ACC112 (cell line): Measurements from ENCODE around the gene LCN15.

Source experiments
- H2AFZ ChIP-seq: fragments of 200-600 bp; sonication (generic); one replicate; pipeline ENCODE4 v1.6.0; 2017; ENCODE audit warnings: antibody characterized with exemption, low read length; ENCODE audit not compliant: unreplicated experiment
- H3K27ac ChIP-seq: fragments of 200-600 bp; sonication (generic); 2 replicates; pipeline ENCODE4 v1.5.1; 2014; ENCODE audit warnings: low read depth, mild to moderate bottlenecking, antibody characterized with exemption, low read length, moderate library complexity
- H3K27me3 ChIP-seq: fragments of 200-600 bp; sonication (generic); 2 replicates; pipeline ENCODE4 v1.6.1; 2014; ENCODE audit warnings: mild to moderate bottlenecking, antibody characterized with exemption, low read length, moderate library complexity, mixed read lengths; ENCODE audit not compliant: insufficient read depth
- H3K36me3 ChIP-seq: fragments of 200-600 bp; sonication (generic); 2 replicates; pipeline ENCODE4 v1.6.1; 2016; ENCODE audit warnings: mild to moderate bottlenecking, antibody characterized with exemption, low read length, moderate library complexity, mixed read lengths; ENCODE audit not compliant: insufficient read depth
- H3K4me1 ChIP-seq: fragments of 200-600 bp; sonication (generic); one replicate; pipeline ENCODE4 v1.6.1; 2016; ENCODE audit warnings: low read length, mixed read lengths; ENCODE audit not compliant: insufficient read depth, unreplicated experiment, control insufficient read depth
- H3K4me3 ChIP-seq: fragments of 200-600 bp; sonication (generic); 2 replicates; pipeline ENCODE4 v1.5.1; 2014; ENCODE audit warnings: mild to moderate bottlenecking, low read depth, low read length
- H3K79me2 ChIP-seq: fragments of 200-600 bp; sonication (generic); one replicate; pipeline ENCODE4 v1.6.0; 2016; ENCODE audit warnings: low read length; ENCODE audit not compliant: control insufficient read depth, unreplicated experiment, insufficient read depth

Gene LCN15

GRCh38 chr9:136744773-136745172 lies 19.5 kb downstream of the LCN15 start:
- no peak overlapping the region for H2AFZ ChIP-seq
- no peak overlapping the region for H3K27ac ChIP-seq
- H3K36me3 ChIP-seq: no peaks in the 10 kb centered on the region
- H3K27me3 ChIP-seq: peaks cover 26% of the 10 kb centered on the region
- no peak overlapping the region for H3K4me3 ChIP-seq
- H3K4me1 ChIP-seq: peaks cover 9% of the 10 kb centered on the region
- no peaks in the 10 kb centered on the region for H3K79me2 ChIP-seq

- Histone ChIP-seq H2AFZ (no peak overlapping the region), H3K27me3 (peaks cover 30% of the 10 kb centered on the region), H3K36me3 (no peaks in the 10 kb centered on the region), H3K4me1 (peaks cover 9% of the 10 kb centered on the region), H3K79me2 (no peaks in the 10 kb centered on the region), H3K4me3 (no peak overlapping the region), H3K27ac (no peak overlapping the region)
Observed at GRCh38 chr9:136743639-136744211, 20.6 kb downstream of the LCN15 start.

DNA sequence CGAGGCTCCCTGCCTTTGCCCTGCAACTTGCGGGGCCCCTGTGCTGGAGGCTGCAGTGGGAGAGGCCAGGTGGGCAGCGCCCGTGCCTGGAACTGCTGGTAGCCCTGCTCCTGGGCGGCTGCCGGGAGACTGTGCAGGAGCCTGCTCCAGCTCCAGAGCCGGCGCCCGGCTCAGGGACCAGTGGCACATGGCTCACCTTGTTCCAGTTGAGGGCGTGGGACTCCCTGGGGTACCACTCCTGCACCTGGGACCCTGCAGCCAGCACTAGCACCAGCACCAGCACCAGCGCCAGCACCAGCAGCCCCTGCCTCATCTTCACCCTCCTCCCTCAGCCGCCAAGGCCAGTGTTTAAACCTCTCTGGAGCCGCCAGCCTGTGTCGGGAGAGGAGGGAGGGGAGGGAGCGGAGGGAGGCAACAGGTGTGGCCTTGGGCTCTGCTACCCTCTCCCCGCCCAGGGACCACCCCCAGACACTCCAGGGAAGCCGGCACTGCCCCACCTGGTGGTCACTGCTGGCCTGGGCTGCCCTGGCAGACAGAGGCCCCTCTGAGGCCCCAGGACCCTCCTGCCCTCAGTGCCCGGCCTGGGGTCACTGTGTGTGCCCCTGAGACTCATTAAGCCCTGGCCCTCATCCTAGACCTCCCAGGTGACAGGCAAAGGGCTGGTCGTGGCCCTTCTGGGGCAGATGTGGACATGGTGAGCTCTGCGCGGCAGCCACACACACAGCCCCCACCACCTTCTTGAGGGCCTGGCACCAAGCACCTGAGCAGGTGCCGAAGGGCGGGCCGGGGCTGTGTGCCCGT lies 21.5 kb downstream of the LCN15 start, which contains the start of gene LCN10:
Gene LCN10, minus strand, starts transcription at position 350 of the 801 bp plus-strand sequence. Its CDS starts 37 bp downstream, at position 313.
- peaks cover 30% of the 10 kb centered on the region for H3K27me3 ChIP-seq
- H3K4me3 ChIP-seq: no peak within 1 kb of the TSS
- no peak within 1 kb of the TSS for H3K27ac ChIP-seq
- H3K79me2 ChIP-seq: no peaks in the 10 kb centered on the region
- no peak within 1 kb of the TSS for H2AFZ ChIP-seq
- H3K36me3 ChIP-seq: no peaks in the 10 kb centered on the region
- H3K4me1 ChIP-seq: peaks cover 9% of the 10 kb centered on the region

- H3K27me3 ChIP-seq: peaks cover 30% of the 10 kb centered on the region
- no peak overlapping the region for H3K4me3 ChIP-seq
- H3K4me1 ChIP-seq: peaks cover 9% of the 10 kb centered on the region
- no peak overlapping the region for H2AFZ ChIP-seq
- H3K79me2 ChIP-seq: no peaks in the 10 kb centered on the region
- no peaks in the 10 kb centered on the region for H3K36me3 ChIP-seq
- no peak overlapping the region for H3K27ac ChIP-seq
Observed at GRCh38 chr9:136741883-136742571, 22.3 kb downstream of the LCN15 start.

- H3K4me1 ChIP-seq: peaks cover 9% of the 10 kb centered on the region
- peaks cover 30% of the 10 kb centered on the region for H3K27me3 ChIP-seq
- no peak overlapping the region for H3K27ac ChIP-seq
- no peak overlapping the region for H2AFZ ChIP-seq
- H3K4me3 ChIP-seq: no peak overlapping the region
- no peaks in the 10 kb centered on the region for H3K79me2 ChIP-seq
- no peaks in the 10 kb centered on the region for H3K36me3 ChIP-seq
Observed at GRCh38 chr9:136740971-136741882, 23.1 kb downstream of the LCN15 start.

GRCh38 chr9:136740491-136740890 lies 23.8 kb downstream of the LCN15 start:
- Histone ChIP-seq H3K4me3 (no peak overlapping the region), H3K79me2 (no peaks in the 10 kb centered on the region), H3K4me1 (peaks cover 9% of the 10 kb centered on the region), H3K36me3 (no peaks in the 10 kb centered on the region), H3K27ac (no peak overlapping the region), H3K27me3 (peaks cover 30% of the 10 kb centered on the region), H2AFZ (no peak overlapping the region)

DNA sequence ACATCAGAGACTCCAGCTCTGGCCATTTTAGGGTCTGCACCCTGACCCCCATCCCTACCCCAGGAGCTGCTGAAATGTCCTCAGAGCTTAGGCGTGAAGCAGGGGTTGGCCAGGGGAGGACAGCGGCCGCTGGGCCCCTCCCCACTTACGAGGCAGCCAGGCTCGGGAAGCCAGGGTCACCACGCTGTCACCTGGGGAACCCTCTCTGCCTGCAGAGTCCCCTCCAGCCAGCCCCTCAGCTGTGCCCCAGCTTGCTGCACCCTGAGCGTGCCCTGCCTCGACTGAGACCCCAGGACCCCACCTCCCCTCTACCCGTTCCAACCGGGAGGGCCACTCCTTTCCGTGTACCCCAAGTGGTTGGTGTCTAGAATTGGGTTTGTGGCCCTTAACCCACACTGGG lies 24.2 kb downstream of the LCN15 start:
- H3K4me3 ChIP-seq: no peak overlapping the region
- H3K36me3 ChIP-seq: no peaks in the 10 kb centered on the region
- no peaks in the 10 kb centered on the region for H3K79me2 ChIP-seq
- peaks cover 30% of the 10 kb centered on the region for H3K27me3 ChIP-seq
- no peak overlapping the region for H2AFZ ChIP-seq
- peaks cover 9% of the 10 kb centered on the region for H3K4me1 ChIP-seq
- no peak overlapping the region for H3K27ac ChIP-seq

DNA sequence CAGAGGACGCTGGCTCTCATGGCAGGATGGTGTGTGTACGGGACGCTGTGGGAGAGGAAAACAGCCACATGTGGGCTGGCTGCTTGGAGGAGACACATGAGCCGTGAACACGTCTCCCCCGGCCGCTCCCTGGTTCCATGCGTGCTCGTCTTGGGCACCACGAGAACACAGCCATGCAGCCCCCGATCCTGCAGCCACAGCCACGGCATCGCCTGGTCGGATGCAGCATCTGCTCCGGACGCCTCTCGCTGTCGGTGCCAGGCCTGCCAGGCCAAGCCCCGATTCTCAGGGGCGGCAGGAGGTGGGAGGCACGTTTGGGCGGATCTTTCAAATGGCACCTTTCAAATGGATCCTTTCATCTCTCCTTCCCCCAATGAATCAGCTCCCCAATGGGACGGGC lies 24.8 kb downstream of the LCN15 start:
- Histone ChIP-seq H3K79me2 (no peaks in the 10 kb centered on the region), H3K4me1 (peaks cover 9% of the 10 kb centered on the region), H3K4me3 (no peak overlapping the region), H3K27ac (no peak overlapping the region), H2AFZ (no peak overlapping the region), H3K36me3 (no peaks in the 10 kb centered on the region), H3K27me3 (peaks cover 30% of the 10 kb centered on the region)

- Histone ChIP-seq H3K36me3 (no peaks in the 10 kb centered on the region), H3K27me3 (peaks cover 30% of the 10 kb centered on the region), H3K4me1 (peaks cover 9% of the 10 kb centered on the region), H3K27ac (no peak overlapping the region), H2AFZ (no peak overlapping the region), H3K79me2 (no peaks in the 10 kb centered on the region), H3K4me3 (no peak overlapping the region)
Observed at GRCh38 chr9:136738960-136739359, 25.4 kb downstream of the LCN15 start.

GRCh38 chr9:136735812-136736480 lies 28.4 kb downstream of the LCN15 start:
- Histone ChIP-seq H3K4me3 (no peak overlapping the region), H3K36me3 (no peaks in the 10 kb centered on the region), H2AFZ (no peak overlapping the region), H3K27me3 (peaks cover 8% of the 10 kb centered on the region; the same call in 1 of the 2 replicates), H3K4me1 (no peaks in the 10 kb centered on the region), H3K27ac (no peak overlapping the region), H3K79me2 (no peaks in the 10 kb centered on the region)
